WTC11 (cell line): ENCODE data around the gene RGL4.
"Not testable (repeated sequence)": the region's sequence is repeated elsewhere in the genome, so short reads cannot be mapped to it uniquely, and the experiment has no call there.

Experiments
- ELF4 ChIP-seq: sonication (generic); formaldehyde crosslinking; IDR thresholded peaks from 2 replicates; pipeline ENCODE4 v1.8.1; 2022; ENCODE audit warnings: low read depth, mild to moderate bottlenecking, moderate library complexity, missing genetic modification reagents
- JUN ChIP-seq: sonication (generic); formaldehyde crosslinking; IDR thresholded peaks from 2 replicates; pipeline ENCODE4 v1.8.0; 2023; ENCODE audit warnings: mild to moderate bottlenecking, missing genetic modification reagents
- KAT7 ChIP-seq: sonication (generic); formaldehyde crosslinking; IDR thresholded peaks from 2 replicates; pipeline ENCODE4 v1.8.1; 2023; ENCODE audit warnings: missing genetic modification reagents, mild to moderate bottlenecking, borderline replicate concordance
- NFYB ChIP-seq: sonication (generic); formaldehyde crosslinking; conservative IDR thresholded peaks from 2 replicates; pipeline ENCODE4 v1.8.0; 2022; ENCODE audit warnings: low read depth, missing genetic modification reagents
- SP1 ChIP-seq: sonication (generic); formaldehyde crosslinking; conservative IDR thresholded peaks from 2 replicates; pipeline ENCODE4 v1.8.1; 2022; ENCODE audit warnings: missing genetic modification reagents
- TEAD1 ChIP-seq: sonication (generic); formaldehyde crosslinking; IDR thresholded peaks from 2 replicates; pipeline ENCODE4 v1.8.0; 2022; ENCODE audit warnings: mild to moderate bottlenecking, missing genetic modification reagents
- ZNF263 ChIP-seq: sonication (generic); formaldehyde crosslinking; IDR thresholded peaks from 2 replicates; pipeline ENCODE4 v1.8.1; 2022; ENCODE audit warnings: low read depth, mild to moderate bottlenecking, moderate library complexity, missing genetic modification reagents
- TF ChIP-seq, protein P1 (sequence below): fragments of 200-600 bp; IDR thresholded peaks from 2 replicates; pipeline ENCODE4 v1.8.0; 2022; ENCODE audit warnings: antibody characterized with exemption
- TF ChIP-seq, protein P2 (sequence below): sonication (generic); formaldehyde crosslinking; IDR thresholded peaks from 2 replicates; pipeline ENCODE4 v1.8.1; 2023; ENCODE audit warnings: mild to moderate bottlenecking, missing genetic modification reagents, moderate library complexity

DNA sequence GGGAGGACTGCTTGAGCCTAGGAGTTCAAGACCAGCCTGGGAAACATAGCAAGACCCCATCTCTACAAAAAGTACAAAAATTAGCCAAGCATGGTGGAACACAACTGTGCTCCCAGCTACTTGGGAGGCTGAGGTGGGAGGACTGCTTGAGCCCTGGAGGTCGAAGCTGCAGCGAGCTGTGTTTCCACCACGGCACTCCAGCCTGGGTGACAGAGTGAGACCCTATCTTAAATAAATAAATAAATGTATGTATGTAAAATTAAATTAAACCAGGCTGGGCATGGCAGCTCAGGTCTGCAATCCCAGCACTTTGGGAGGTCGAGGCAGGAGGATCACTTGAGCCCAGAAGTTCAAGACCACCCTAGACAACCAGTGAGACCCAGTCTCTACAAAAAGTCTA is 30.4 kb upstream of the RGL4 start:
- TF ChIP-seq, protein P1, sequence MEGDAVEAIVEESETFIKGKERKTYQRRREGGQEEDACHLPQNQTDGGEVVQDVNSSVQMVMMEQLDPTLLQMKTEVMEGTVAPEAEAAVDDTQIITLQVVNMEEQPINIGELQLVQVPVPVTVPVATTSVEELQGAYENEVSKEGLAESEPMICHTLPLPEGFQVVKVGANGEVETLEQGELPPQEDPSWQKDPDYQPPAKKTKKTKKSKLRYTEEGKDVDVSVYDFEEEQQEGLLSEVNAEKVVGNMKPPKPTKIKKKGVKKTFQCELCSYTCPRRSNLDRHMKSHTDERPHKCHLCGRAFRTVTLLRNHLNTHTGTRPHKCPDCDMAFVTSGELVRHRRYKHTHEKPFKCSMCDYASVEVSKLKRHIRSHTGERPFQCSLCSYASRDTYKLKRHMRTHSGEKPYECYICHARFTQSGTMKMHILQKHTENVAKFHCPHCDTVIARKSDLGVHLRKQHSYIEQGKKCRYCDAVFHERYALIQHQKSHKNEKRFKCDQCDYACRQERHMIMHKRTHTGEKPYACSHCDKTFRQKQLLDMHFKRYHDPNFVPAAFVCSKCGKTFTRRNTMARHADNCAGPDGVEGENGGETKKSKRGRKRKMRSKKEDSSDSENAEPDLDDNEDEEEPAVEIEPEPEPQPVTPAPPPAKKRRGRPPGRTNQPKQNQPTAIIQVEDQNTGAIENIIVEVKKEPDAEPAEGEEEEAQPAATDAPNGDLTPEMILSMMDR, result not testable (repeated sequence)
- TF ChIP-seq ELF4 (CRISPR knock-in tag); JUN (CRISPR knock-in tag); TEAD1; SP1; KAT7 (CRISPR knock-in tag); ZNF263; NFYB (CRISPR knock-in tag): not testable (repeated sequence)
- TF ChIP-seq, protein P2, sequence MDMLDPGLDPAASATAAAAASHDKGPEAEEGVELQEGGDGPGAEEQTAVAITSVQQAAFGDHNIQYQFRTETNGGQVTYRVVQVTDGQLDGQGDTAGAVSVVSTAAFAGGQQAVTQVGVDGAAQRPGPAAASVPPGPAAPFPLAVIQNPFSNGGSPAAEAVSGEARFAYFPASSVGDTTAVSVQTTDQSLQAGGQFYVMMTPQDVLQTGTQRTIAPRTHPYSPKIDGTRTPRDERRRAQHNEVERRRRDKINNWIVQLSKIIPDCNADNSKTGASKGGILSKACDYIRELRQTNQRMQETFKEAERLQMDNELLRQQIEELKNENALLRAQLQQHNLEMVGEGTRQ (CRISPR knock-in tag), result not testable (repeated sequence)
